Activated CD8-positive, alpha-beta T cell treated with anti-CD3 and anti-CD28 coated beads for 36 hours (primary cell): Measurements from ENCODE around the gene PRTN3. TPM values are rescaled to one million over a fixed set of nuclear protein-coding genes. Genes with fewer than 3 reads are reported as not detected.

Source experiments
- ATAC-seq: fragments of 200-7000 bp; cut with Tn5 transposase; one replicate; pipeline ENCODE4 v1.10.0; 2021; ENCODE audit warnings: mild to moderate bottlenecking, moderate library complexity
- CTCF ChIA-PET: fragments of 350-600 bp; sonication (Branson Sonifier 250); formaldehyde crosslinking; loops from one replicate; lab custom pipeline; 2021; ENCODE audit warnings: antibody characterized with exemption; lab: Charles Lee
- POLR2A ChIA-PET: fragments of 350-600 bp; sonication (Branson Sonifier 250); formaldehyde crosslinking; loops from one replicate; lab custom pipeline; 2021; ENCODE audit warnings: antibody characterized with exemption; lab: Charles Lee
- DNase-seq: peaks from one replicate; pipeline ENCODE4 v3.0.0-alpha.2; 2020
- H3K27ac Mint-ChIP-seq: one replicate; pipeline ENCODE4 v1.8.0; 2021; ENCODE audit warnings: mild to moderate bottlenecking, mixed read lengths
- H3K27me3 Mint-ChIP-seq: one replicate; pipeline ENCODE4 v1.8.0; 2021; ENCODE audit warnings: mixed read lengths
- H3K36me3 Mint-ChIP-seq: one replicate; pipeline ENCODE4 v1.8.0; 2021; ENCODE audit warnings: low read depth, mixed read lengths
- H3K4me1 Mint-ChIP-seq: one replicate; pipeline ENCODE4 v1.8.0; 2021; ENCODE audit warnings: low read depth, mixed read lengths
- H3K4me3 Mint-ChIP-seq: one replicate; pipeline ENCODE4 v1.8.0; 2021; ENCODE audit warnings: mild to moderate bottlenecking, moderate library complexity, mixed read lengths
- H3K9me3 Mint-ChIP-seq: one replicate; pipeline ENCODE4 v1.8.0; 2021; ENCODE audit warnings: mixed read lengths
- intact Hi-C: fragments of 100-400 bp; cut with micrococcal nuclease; formaldehyde crosslinking; loops from one replicate; pipeline ENCODE4 v1.10.0; 2022
- total RNA-seq, 2 experiments: library from RNA; stranded (reverse); gene quantifications; one replicate each; pipeline ENCODE4 v1.2.3, GENCODE V29; 2021
- TF ChIP-seq, protein P1 (sequence below): fragments of 200-600 bp; IDR thresholded peaks from one replicate; pipeline ENCODE4 v1.8.0; 2022; ENCODE audit warnings: antibody characterized with exemption, mild to moderate bottlenecking

Gene PRTN3
- total RNA-seq, 2 experiments from 2014 or later, result not detected

DNA sequence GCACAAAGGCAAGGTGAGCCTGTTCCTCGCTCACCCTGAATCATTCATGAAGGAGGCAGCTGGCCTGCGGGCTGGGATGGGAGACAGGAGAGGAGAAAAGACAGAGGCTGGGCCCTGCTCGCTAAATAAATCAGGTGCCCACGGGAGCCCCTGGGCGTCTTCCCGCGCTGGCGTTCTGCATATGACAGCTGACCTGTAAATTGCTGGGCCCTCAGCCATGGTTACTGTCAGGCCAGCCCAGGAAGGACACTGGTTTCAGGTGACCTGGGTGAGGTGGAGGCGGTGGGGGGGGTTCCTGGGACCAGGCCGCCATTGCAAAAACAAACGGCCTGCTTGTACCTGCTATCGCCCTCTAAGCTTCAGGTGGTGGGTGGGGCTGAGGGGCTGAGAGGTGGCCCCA lies 47.0 kb upstream of the PRTN3 start:
- intact Hi-C loops, result no loop called here

DNA sequence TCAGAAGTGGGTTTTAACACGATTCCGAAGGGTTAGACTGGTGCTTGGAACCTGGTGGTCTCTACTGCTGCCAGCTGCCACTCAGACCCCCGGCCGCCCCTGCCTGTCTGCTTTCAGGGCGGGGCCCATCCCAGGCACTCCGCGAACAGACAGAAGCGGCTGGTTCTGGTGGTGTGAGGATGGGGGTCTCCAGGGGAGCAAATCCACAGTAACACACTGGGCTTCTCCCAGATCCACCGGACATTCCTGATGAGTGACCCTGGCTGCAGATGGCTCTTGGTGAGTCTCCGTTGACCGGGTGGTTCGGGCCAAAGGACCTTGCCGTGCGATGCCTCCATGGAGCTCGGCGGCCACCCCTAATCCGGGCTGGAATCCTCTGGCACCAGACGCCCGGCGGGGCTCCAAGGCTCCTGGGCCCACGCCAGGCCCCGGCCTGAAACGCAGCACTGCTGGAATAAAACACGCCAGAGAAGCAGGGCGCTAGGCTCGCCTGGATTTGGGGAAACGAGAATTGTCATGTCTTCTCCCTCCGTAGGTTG lies 45.7 kb upstream of the PRTN3 start:
- DNase-seq (no peak), ATAC-seq (no peak)
- CTCF ChIA-PET, result no interaction called here
- POLR2A ChIA-PET, result interaction anchor here (0.6 to 0.8 kb wide), 2 partner anchors 9 to 265 kb away, joined by 3 read pairs; no protein-coding TSS in a partner anchor
- Mint-ChIP-seq H3K27me3 (no peaks in the 10 kb centered on the region), H3K36me3 (peaks cover 22% of the 10 kb centered on the region), H3K4me3 (no peak overlapping the region), H3K4me1 (peaks cover 10% of the 10 kb centered on the region), H3K9me3 (no peaks in the 10 kb centered on the region), H3K27ac (no peak overlapping the region)
- TF ChIP-seq, protein P1, sequence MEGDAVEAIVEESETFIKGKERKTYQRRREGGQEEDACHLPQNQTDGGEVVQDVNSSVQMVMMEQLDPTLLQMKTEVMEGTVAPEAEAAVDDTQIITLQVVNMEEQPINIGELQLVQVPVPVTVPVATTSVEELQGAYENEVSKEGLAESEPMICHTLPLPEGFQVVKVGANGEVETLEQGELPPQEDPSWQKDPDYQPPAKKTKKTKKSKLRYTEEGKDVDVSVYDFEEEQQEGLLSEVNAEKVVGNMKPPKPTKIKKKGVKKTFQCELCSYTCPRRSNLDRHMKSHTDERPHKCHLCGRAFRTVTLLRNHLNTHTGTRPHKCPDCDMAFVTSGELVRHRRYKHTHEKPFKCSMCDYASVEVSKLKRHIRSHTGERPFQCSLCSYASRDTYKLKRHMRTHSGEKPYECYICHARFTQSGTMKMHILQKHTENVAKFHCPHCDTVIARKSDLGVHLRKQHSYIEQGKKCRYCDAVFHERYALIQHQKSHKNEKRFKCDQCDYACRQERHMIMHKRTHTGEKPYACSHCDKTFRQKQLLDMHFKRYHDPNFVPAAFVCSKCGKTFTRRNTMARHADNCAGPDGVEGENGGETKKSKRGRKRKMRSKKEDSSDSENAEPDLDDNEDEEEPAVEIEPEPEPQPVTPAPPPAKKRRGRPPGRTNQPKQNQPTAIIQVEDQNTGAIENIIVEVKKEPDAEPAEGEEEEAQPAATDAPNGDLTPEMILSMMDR, result no peak
- intact Hi-C loops, result no loop called here

More for the DNA sequence above, 47.0 kb upstream of the PRTN3 start:
- Mint-ChIP-seq H3K4me3 (no peak overlapping the region), H3K27ac (no peak overlapping the region), H3K36me3 (peaks cover 8% of the 10 kb centered on the region), H3K9me3 (no peaks in the 10 kb centered on the region), H3K27me3 (peaks cover 2% of the 10 kb centered on the region), H3K4me1 (no peaks in the 10 kb centered on the region)
- TF ChIP-seq, protein P1, result no peak
- ChIA-PET CTCF (no interaction called here), POLR2A (no interaction called here)
- no peak for DNase-seq
- ATAC-seq, result no peak

DNA sequence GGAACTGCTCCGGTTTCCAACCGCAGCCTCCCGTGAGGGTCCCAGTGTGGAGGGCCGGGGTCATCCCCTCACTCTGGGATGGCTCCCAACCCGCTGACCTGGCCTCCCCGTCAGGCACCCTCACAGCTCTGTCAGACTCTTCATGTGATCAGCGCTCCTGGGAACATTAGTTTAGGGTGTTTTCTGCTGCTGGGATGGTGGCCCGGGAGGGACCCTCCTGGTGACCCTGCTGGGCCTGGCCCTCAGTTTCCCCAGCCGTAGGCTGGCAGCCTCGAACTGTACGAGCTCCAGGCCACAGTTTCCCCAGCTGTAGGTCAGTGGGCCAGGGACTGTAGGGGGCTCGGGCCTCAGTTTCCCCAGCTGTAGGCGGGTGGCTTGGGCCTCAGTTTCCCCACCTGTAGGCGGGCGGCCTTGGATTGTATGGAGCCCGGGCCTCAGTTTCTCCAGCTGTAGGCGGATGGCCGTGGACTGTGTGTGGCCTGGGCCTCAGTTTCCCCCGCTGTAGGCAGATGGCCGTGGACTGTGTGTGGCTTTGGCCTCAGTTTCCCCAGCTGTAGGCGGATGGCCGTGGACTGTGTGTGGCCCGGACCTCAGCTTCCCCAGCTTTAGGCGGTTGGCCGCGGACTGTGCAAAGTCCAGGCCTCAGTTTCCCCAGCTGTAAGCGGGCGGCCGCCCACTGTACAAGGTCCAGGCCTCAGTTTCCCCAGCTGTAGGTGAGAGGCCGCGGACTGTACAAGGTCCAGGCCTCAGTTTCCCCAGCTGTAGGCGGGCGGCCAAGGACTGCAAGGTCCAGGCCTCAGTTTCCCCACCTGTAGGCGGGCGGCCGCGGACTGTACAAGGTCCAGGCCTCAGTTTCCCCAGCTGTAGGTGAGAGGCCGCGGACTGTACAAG lies 44.9 kb upstream of the PRTN3 start:
- H3K9me3 Mint-ChIP-seq, result no peaks in the 10 kb centered on the region
- no peaks in the 10 kb centered on the region for H3K27me3 Mint-ChIP-seq
- no peak overlapping the region for H3K27ac Mint-ChIP-seq
- H3K4me1 Mint-ChIP-seq, result peaks cover 16% of the 10 kb centered on the region
- intact Hi-C loops, result no loop called here
- H3K36me3 Mint-ChIP-seq, result peaks cover 28% of the 10 kb centered on the region
- POLR2A ChIA-PET, result interaction anchor here (0.6 to 9.6 kb wide), 9 partner anchors 8 to 265 kb away, joined by 3 to 106 read pairs (median 3); no protein-coding TSS in a partner anchor
- TF ChIP-seq, protein P1, result no peak
- H3K4me3 Mint-ChIP-seq, result peak overlapping the region; percentile 86
- no peak for DNase-seq
- ATAC-seq, result no peak
- CTCF ChIA-PET, result interaction anchor here (0.9 to 1.1 kb wide), 2 partner anchors 28 to 231 kb away, joined by 3 to 4 read pairs; partner anchors contain the start of gene CNN2

DNA sequence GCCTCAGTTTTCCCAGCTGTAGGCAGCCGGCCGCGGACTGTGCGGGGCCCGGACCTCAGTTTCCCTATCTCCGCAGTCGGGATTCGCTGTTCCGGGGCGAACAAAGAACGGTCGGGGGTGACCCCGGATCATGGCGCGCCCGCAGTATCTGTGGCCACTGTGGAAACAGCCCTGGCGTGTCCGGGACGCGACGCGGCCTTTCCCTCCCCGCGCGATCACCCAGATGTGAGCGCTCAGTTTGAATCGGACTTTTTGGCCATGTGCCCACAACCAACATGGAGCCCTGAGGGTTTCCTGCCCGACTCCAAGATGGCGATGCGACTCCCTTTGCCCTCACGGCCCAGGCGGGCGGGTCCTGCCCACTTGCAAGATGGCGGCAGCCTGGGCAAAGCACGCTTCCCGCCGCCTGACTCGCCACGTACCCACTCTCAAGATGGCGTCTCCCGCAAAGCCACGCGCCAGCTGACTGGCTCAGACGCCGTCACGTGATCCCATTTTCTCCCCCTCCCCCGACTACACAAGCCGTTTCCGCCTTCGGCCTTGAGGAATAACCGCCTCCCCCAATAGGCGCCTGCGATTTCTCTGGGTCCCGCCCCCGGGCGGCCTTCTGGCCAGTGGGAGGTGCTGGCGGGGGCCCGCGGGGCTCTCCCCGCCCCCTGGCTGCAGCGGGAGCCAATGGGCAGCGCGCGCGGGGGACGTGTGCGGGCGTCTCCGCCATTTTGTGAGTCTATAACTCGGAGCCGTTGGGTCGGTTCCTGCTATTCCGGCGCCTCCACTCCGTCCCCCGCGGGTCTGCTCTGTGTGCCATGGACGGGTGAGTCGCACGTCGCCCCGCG lies 43.9 kb upstream of the PRTN3 start, which contains the start of gene PTBP1:
TSS of gene PTBP1 (plus strand) at position 761 of the 836 bp plus-strand sequence. CDS start at position 807, 46 bp downstream.
- Mint-ChIP-seq H3K4me3 (peak within 1 kb of the TSS; percentile 88), H3K27ac (peak within 1 kb of the TSS; percentile 90), H3K4me1 (peaks cover 23% of the 10 kb centered on the region), H3K9me3 (no peaks in the 10 kb centered on the region), H3K27me3 (no peaks in the 10 kb centered on the region), H3K36me3 (peaks cover 36% of the 10 kb centered on the region)
- intact Hi-C loops, result no loop called here
- TF ChIP-seq, protein P1, result no peak
- DNase-seq (peak; percentile 100), ATAC-seq (peak; percentile 87)
- POLR2A ChIA-PET, result interaction anchor here (0.6 to 9.6 kb wide), 7 partner anchors 12 to 188 kb away, joined by 3 to 106 read pairs (median 3); no protein-coding TSS in a partner anchor
- CTCF ChIA-PET, result interaction anchor here (0.9 to 1.1 kb wide), 2 partner anchors 29 to 230 kb away, joined by 3 to 4 read pairs; partner anchors contain the start of gene CNN2
